Adrenal gland (tissue), 5 donors: ENCODE measurements around the gene NUDT3.

Experiments used
- POLR2A ChIP-seq, 2 donors: fragments of 450-650 bp; IDR thresholded peaks; one replicate each; pipeline ENCODE4 v1.6.1; 2017; ENCODE audit warnings: antibody characterized with exemption in 2 of 2, mild to moderate bottlenecking in 2 of 2, moderate library complexity in 1 of 2
- TF ChIP-seq, protein P1 (sequence below), 6 experiments: fragments of 450-650 bp in 4 of 6; fragments of 200-600 bp in 2 of 6; sonication (generic) in 1 of 6; IDR thresholded peaks; 1 replicate in 5 of 6; 2 replicates in 1 of 6; pipeline versions ENCODE4 v1.5.1 to v1.8.0; 2016 to 2021; ENCODE audit warnings: antibody characterized with exemption in 6 of 6, mild to moderate bottlenecking in 2 of 6, moderate library complexity in 1 of 6
- donor health status: DM: no; HTN: no; CAD: no.

DNA sequence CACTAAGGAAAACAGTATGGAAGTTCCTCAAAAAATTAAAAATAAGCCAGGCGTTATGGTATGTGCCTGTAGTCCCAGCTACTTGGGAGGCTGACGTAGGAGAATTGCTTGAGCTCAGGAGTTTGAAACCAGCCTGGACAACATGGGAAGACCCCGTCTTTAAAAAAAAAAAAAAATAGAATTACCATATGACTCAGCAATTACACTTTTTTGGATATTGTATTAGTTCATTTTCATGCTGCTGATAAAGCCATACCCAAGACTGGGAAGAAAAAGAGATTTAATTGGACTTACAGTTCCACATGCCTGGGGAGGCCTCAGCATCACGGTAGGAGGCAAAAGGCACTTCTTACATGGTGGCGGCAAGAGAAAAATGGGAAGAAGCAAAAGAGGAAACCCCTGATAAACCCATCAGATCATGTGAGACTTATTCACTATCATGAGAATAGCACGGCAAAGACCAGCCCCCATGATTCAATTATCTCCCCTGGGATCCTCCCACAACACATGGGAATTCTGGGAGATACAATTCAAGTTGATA, 132.9 kb downstream of the NUDT3 start:
- TF ChIP-seq, protein P1, sequence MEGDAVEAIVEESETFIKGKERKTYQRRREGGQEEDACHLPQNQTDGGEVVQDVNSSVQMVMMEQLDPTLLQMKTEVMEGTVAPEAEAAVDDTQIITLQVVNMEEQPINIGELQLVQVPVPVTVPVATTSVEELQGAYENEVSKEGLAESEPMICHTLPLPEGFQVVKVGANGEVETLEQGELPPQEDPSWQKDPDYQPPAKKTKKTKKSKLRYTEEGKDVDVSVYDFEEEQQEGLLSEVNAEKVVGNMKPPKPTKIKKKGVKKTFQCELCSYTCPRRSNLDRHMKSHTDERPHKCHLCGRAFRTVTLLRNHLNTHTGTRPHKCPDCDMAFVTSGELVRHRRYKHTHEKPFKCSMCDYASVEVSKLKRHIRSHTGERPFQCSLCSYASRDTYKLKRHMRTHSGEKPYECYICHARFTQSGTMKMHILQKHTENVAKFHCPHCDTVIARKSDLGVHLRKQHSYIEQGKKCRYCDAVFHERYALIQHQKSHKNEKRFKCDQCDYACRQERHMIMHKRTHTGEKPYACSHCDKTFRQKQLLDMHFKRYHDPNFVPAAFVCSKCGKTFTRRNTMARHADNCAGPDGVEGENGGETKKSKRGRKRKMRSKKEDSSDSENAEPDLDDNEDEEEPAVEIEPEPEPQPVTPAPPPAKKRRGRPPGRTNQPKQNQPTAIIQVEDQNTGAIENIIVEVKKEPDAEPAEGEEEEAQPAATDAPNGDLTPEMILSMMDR (IDR thresholded peaks at IDR 0.05): no peak
- TF ChIP-seq POLR2A (IDR thresholded peaks at IDR 0.05): no peak
